Osteocyte (in vitro differentiated cells): ENCODE measurements around the gene ICOS. TPM values are rescaled to one million over a fixed set of nuclear protein-coding genes. Genes with fewer than 3 reads are reported as not detected.

Source experiments
- DNase-seq: peaks from one replicate; pipeline ENCODE4 v3.0.0; 2021; ENCODE audit warnings: mixed read lengths; ENCODE audit not compliant: unreplicated experiment; ENCODE audit errors: extremely low spot score
- H3K27ac Mint-ChIP-seq: one replicate; pipeline ENCODE4 v1.8.0; 2021; ENCODE audit warnings: mild to moderate bottlenecking, mixed read lengths; ENCODE audit not compliant: unreplicated experiment
- H3K27me3 Mint-ChIP-seq: one replicate; pipeline ENCODE4 v1.8.0; 2021; ENCODE audit warnings: mixed read lengths; ENCODE audit not compliant: unreplicated experiment
- H3K36me3 Mint-ChIP-seq: one replicate; pipeline ENCODE4 v1.8.0; 2021; ENCODE audit warnings: mixed read lengths; ENCODE audit not compliant: unreplicated experiment
- H3K4me1 Mint-ChIP-seq: one replicate; pipeline ENCODE4 v1.8.0; 2021; ENCODE audit warnings: mixed read lengths; ENCODE audit not compliant: unreplicated experiment
- H3K4me3 Mint-ChIP-seq: one replicate; pipeline ENCODE4 v1.8.0; 2021; ENCODE audit warnings: mild to moderate bottlenecking, moderate library complexity, mixed read lengths; ENCODE audit not compliant: unreplicated experiment
- H3K9me3 Mint-ChIP-seq: one replicate; pipeline ENCODE4 v1.8.0; 2021; ENCODE audit warnings: mixed read lengths; ENCODE audit not compliant: unreplicated experiment
- CTCF ChIP-seq: fragments of 200-600 bp; sonication (generic); IDR thresholded peaks from 2 replicates; pipeline ENCODE4 v1.5.0; 2021; ENCODE audit warnings: antibody characterized with exemption, mild to moderate bottlenecking, moderate library complexity
- total RNA-seq: library from RNA; stranded (reverse); gene quantifications from 2 replicates; pipeline ENCODE4 v1.2.1, GENCODE V29; 2021

Gene ICOS
- total RNA-seq, 1 donor from 2014 or later: not detected

- no peaks in the 10 kb centered on the region for H3K9me3 Mint-ChIP-seq
- H3K4me3 Mint-ChIP-seq: no peak overlapping the region
- TF ChIP-seq CTCF: no peak
- no peak for DNase-seq
- H3K27me3 Mint-ChIP-seq: peaks cover 42% of the 10 kb centered on the region
- H3K27ac Mint-ChIP-seq: no peak overlapping the region
- no peaks in the 10 kb centered on the region for H3K36me3 Mint-ChIP-seq
- H3K4me1 Mint-ChIP-seq: peaks cover 14% of the 10 kb centered on the region
Observed at GRCh38 chr2:204000446-204000845, 63.9 kb downstream of the ICOS start.

DNA sequence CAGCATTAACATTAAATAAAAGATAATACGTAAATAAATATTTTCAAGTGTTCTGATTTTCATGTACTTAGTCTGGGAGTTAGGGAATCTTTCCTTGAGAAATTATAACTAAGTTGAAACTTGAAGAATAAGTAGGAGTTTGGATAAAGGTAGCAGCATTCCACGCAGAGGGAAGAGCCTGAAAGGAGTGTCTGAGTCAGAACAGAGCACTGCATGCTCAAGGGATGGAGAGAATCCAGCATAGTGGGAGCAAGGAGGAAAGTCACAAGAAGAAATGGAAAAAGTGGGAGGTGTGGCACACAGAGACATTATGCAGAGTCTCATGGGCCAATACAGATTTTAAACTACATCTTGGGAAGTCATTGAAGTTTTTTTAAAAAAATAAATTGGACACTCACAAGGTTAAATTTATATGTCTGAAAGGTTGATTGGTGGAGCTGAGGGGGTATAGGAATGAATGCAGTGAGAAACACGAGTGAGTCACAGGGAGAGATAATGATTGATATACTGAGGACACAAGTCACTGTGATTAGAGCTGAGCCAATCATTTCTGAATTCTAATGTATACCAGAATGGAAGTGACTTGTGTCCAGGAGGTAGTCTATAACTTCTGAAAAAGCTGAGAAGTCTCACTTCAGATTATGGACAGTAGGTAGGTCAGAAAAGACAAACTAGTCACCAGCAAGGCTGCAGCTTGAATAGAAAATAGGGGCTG, 66.9 kb downstream of the ICOS start:
- H3K9me3 Mint-ChIP-seq: no peaks in the 10 kb centered on the region
- H3K36me3 Mint-ChIP-seq: no peaks in the 10 kb centered on the region
- H3K4me1 Mint-ChIP-seq: peaks cover 7% of the 10 kb centered on the region
- DNase-seq: no peak
- H3K4me3 Mint-ChIP-seq: no peak overlapping the region
- peaks cover 39% of the 10 kb centered on the region for H3K27me3 Mint-ChIP-seq
- no peak for TF ChIP-seq CTCF
- H3K27ac Mint-ChIP-seq: no peak overlapping the region

GRCh38 chr2:204004912-204005311, 68.3 kb downstream of the ICOS start:
- no peak for DNase-seq
- H3K36me3 Mint-ChIP-seq: no peaks in the 10 kb centered on the region
- TF ChIP-seq CTCF: no peak
- H3K4me1 Mint-ChIP-seq: no peaks in the 10 kb centered on the region
- H3K27ac Mint-ChIP-seq: no peak overlapping the region
- H3K27me3 Mint-ChIP-seq: peaks cover 38% of the 10 kb centered on the region
- no peaks in the 10 kb centered on the region for H3K9me3 Mint-ChIP-seq
- H3K4me3 Mint-ChIP-seq: no peak overlapping the region

GRCh38 chr2:204005940-204006721, 69.6 kb downstream of the ICOS start:
- no peaks in the 10 kb centered on the region for H3K9me3 Mint-ChIP-seq
- no peak overlapping the region for H3K4me3 Mint-ChIP-seq
- H3K27me3 Mint-ChIP-seq: peaks cover 32% of the 10 kb centered on the region
- no peak for DNase-seq
- no peak for TF ChIP-seq CTCF
- no peaks in the 10 kb centered on the region for H3K36me3 Mint-ChIP-seq
- no peaks in the 10 kb centered on the region for H3K4me1 Mint-ChIP-seq
- H3K27ac Mint-ChIP-seq: no peak overlapping the region

DNA sequence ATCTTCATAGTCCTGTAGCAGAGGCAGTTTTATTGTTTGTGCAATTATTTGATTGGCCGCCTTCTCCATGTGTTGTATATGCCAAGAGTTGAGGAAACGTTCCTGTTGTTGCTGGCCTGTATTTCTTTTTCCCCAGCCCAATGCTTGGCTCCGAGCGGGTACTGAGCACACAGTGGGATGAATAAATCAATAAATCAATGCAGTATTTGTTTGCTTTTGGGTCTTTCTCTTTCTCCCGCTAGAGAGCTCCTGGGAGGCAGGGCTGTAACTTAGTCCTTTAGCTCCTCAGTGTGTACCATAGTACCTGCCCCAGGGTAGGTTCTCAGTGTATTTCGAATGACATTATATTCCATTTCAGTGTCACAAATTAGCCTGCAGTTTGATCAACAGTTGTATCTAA, 71.8 kb downstream of the ICOS start:
- Mint-ChIP-seq H3K27ac (no peak overlapping the region), H3K9me3 (no peaks in the 10 kb centered on the region), H3K27me3 (peaks cover 21% of the 10 kb centered on the region), H3K4me1 (peaks cover 11% of the 10 kb centered on the region), H3K4me3 (no peak overlapping the region), H3K36me3 (no peaks in the 10 kb centered on the region)
- DNase-seq: no peak
- TF ChIP-seq CTCF: no peak
